HuH-7 (cell line): ENCODE measurements around the gene LINC00237.

ENCODE experiments used
- DNase-seq: peaks from one replicate; pipeline ENCODE4 v3.0.0; 2011; ENCODE audit warnings: low spot score

Gene LINC00237

GRCh38 chr20:21047981-21048380, 58.2 kb downstream of the LINC00237 start:
- no peak for DNase-seq

GRCh38 chr20:21046413-21047070, 59.6 kb downstream of the LINC00237 start:
- no peak for DNase-seq
